Liver (tissue), 9 donors: ENCODE data around the gene SPEF1. TPM values are rescaled to one million over a fixed set of nuclear protein-coding genes. Genes with fewer than 3 reads are reported as not detected.

Experiments used
- DNase-seq: peaks from one replicate; pipeline ENCODE4 v3.0.0-alpha.2; 2017; ENCODE audit warnings: low spot score
- H3K27ac ChIP-seq, 2 donors: one replicate each; pipeline ENCODE4 v1.7.0; 2013; ENCODE audit warnings: inconsistent platforms in 2 of 2, low read length in 2 of 2, control low read depth in 1 of 2, low read depth in 1 of 2, mild to moderate bottlenecking in 1 of 2
- H3K27me3 ChIP-seq, 4 donors: one replicate each; pipeline versions ENCODE4 v1.6.1 to v1.7.0; 2013; ENCODE audit warnings: low read length in 3 of 4, inconsistent platforms in 1 of 4, mild to moderate bottlenecking in 1 of 4, moderate library complexity in 1 of 4; ENCODE audit not compliant: control insufficient read depth in 4 of 4, insufficient read depth in 4 of 4
- H3K36me3 ChIP-seq, 4 donors: one replicate each; pipeline versions ENCODE4 v1.6.1 to v1.7.0; 2013; ENCODE audit warnings: low read length in 3 of 4, mild to moderate bottlenecking in 3 of 4, low read depth in 1 of 4, moderate library complexity in 1 of 4; ENCODE audit not compliant: control insufficient read depth in 4 of 4, insufficient read depth in 3 of 4
- H3K4me1 ChIP-seq, 4 donors: one replicate each; pipeline versions ENCODE4 v1.6.1 to v1.7.0; 2013; ENCODE audit warnings: low read length in 3 of 4, mild to moderate bottlenecking in 3 of 4, moderate library complexity in 1 of 4; ENCODE audit not compliant: control insufficient read depth in 4 of 4, insufficient read depth in 4 of 4
- H3K4me3 ChIP-seq, 3 donors: one replicate each; pipeline versions ENCODE4 v1.6.1 to v1.7.0; 2013; ENCODE audit warnings: low read length in 3 of 3, control low read depth in 1 of 3, low read depth in 1 of 3, mild to moderate bottlenecking in 1 of 3
- H3K9ac ChIP-seq, 2 donors: one replicate each; pipeline ENCODE4 v1.7.0; 2013; ENCODE audit warnings: low read length in 2 of 2, mild to moderate bottlenecking in 2 of 2, moderate library complexity in 2 of 2, control low read depth in 1 of 2, low read depth in 1 of 2
- H3K9me3 ChIP-seq, 4 donors: one replicate each; pipeline versions ENCODE4 v1.6.1 to v1.7.0; 2013; ENCODE audit warnings: low read length in 3 of 4; ENCODE audit not compliant: control insufficient read depth in 4 of 4
- EGR1 ChIP-seq, 2 donors: IDR thresholded peaks; 2 replicates each; pipeline ENCODE4 v1.6.1; 2016 to 2018; ENCODE audit warnings: antibody characterized with exemption in 2 of 2, low read depth in 2 of 2
- FOXA1 ChIP-seq: IDR thresholded peaks from 2 replicates; pipeline ENCODE4 v1.6.1; 2016; ENCODE audit warnings: antibody characterized with exemption
- FOXA2 ChIP-seq: IDR thresholded peaks from 2 replicates; pipeline ENCODE4 v1.6.1; 2016; ENCODE audit warnings: antibody characterized with exemption
- GABPA ChIP-seq, 2 donors: IDR thresholded peaks in 1 of 2; conservative IDR thresholded peaks in 1 of 2; 2 replicates each; pipeline ENCODE4 v1.6.1; 2016; ENCODE audit warnings: antibody characterized with exemption in 2 of 2, mild to moderate bottlenecking in 1 of 2, moderate library complexity in 1 of 2
- HNF4A ChIP-seq, 2 donors: conservative IDR thresholded peaks; 2 replicates each; pipeline ENCODE4 v1.6.1; 2016; ENCODE audit warnings: antibody characterized with exemption in 2 of 2, mild to moderate bottlenecking in 2 of 2
- HNF4G ChIP-seq: IDR thresholded peaks from 2 replicates; pipeline ENCODE4 v1.6.1; 2016; ENCODE audit warnings: antibody characterized with exemption
- JUND ChIP-seq, 2 donors: IDR thresholded peaks; 2 replicates each; pipeline ENCODE4 v1.6.1; 2016; ENCODE audit warnings: antibody characterized with exemption in 2 of 2
- NR2F2 ChIP-seq: IDR thresholded peaks from 2 replicates; pipeline ENCODE4 v1.6.1; 2016; ENCODE audit warnings: antibody characterized with exemption
- RAD21 ChIP-seq, 2 donors: IDR thresholded peaks; 2 replicates each; pipeline ENCODE4 v1.6.1; 2016; ENCODE audit warnings: antibody characterized with exemption in 2 of 2, mild to moderate bottlenecking in 2 of 2
- RXRA ChIP-seq, 2 donors: IDR thresholded peaks; 2 replicates each; pipeline ENCODE4 v1.6.1; 2017 to 2018; ENCODE audit warnings: antibody characterized with exemption in 2 of 2, mild to moderate bottlenecking in 1 of 2
- SP1 ChIP-seq: IDR thresholded peaks from 2 replicates; pipeline ENCODE4 v1.6.1; 2018; ENCODE audit warnings: antibody characterized with exemption, mild to moderate bottlenecking
- TAF1 ChIP-seq: conservative IDR thresholded peaks from 2 replicates; pipeline ENCODE4 v1.6.1; 2016; ENCODE audit warnings: antibody characterized with exemption, mild to moderate bottlenecking
- YY1 ChIP-seq: IDR thresholded peaks from 2 replicates; pipeline ENCODE4 v1.6.1; 2016; ENCODE audit warnings: antibody characterized with exemption, mild to moderate bottlenecking
- WGBS: extraction: QIAGEN DNeasy Blood & Tissue Kit; methylation state at CpG from one replicate; pipeline ENCODE4 v1.1.7; 2013; 5-methylcytosine and 5-hydroxymethylcytosine counted together
- polyA plus RNA-seq, 2 donors: library from polyadenylated mRNA; stranded (reverse) in 1 of 2; unstranded in 1 of 2; fragments of 200-250 nt in 1 of 2; fragments of >200 nt in 1 of 2; fragmentation: Nextera tagmentation in 1 of 2; extraction: Ambion mirVana in 1 of 2; gene quantifications; one replicate each; pipeline versions ENCODE4 v1.2.1 to v1.2.3, GENCODE V29; 2013 to 2015
- total RNA-seq, 2 donors: library from RNA; depleted of rRNA; stranded (reverse); fragments of >200 nt; gene quantifications; one replicate each; pipeline ENCODE4 v1.2.3, GENCODE V29; 2014
- TF ChIP-seq, protein P1 (sequence below): IDR thresholded peaks from 2 replicates; pipeline ENCODE4 v1.6.1; 2016; ENCODE audit warnings: antibody characterized with exemption
- TF ChIP-seq, protein P2 (sequence below): fragments of 150-350 bp; IDR thresholded peaks from 2 replicates; pipeline ENCODE4 v1.5.1; 2017; ENCODE audit warnings: improper control_type of control experiment, low read depth, low read length; ENCODE audit not compliant: missing input control
- TF ChIP-seq, protein P3 (sequence below): IDR thresholded peaks from 2 replicates; pipeline ENCODE4 v1.6.1; 2016; ENCODE audit warnings: antibody characterized with exemption
- TF ChIP-seq, protein P4 (sequence below): IDR thresholded peaks from 2 replicates; pipeline ENCODE4 v1.6.1; 2016; ENCODE audit warnings: antibody characterized with exemption, mild to moderate bottlenecking
- TF ChIP-seq, protein P5 (sequence below): IDR thresholded peaks from 2 replicates; pipeline ENCODE4 v1.6.1; 2016; ENCODE audit warnings: antibody characterized with exemption
- donor health status: healthy.
- donor health status: healthy.
- donor health status: healthy.
- donor health status: healthy.
- donor health status: healthy.

The SPEF1 gene
- total and polyA plus RNA-seq, 4 donors: not detected

DNA sequence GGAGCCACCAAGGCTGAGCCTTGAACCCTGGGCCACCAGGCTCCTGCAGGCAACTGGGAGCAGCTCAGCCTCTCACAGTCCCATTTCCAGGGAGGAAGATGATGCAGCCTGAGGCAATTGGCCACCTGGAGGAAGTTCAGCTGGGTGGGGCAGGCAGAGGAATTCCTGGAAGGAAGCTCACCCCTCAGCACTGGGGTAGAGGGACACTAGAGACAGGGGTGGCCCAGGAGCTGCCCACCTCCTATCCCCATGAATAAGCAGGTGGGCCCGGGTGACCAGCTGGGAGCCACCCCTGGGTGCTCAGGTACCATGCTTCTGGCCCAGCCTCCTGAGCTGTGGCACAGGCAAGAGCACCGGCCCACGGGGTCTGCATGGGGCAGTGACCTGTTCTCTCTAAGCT is 52.4 kb downstream of the SPEF1 start:
- no peak for DNase-seq
- no peak overlapping the region for H3K4me3 ChIP-seq
- no peak for TF ChIP-seq FOXA1
- TF ChIP-seq, protein P1, sequence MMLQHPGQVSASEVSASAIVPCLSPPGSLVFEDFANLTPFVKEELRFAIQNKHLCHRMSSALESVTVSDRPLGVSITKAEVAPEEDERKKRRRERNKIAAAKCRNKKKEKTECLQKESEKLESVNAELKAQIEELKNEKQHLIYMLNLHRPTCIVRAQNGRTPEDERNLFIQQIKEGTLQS: no peak
- TF ChIP-seq HNF4G: no peak
- no peak for TF ChIP-seq JUND (IDR thresholded peaks at IDR 0.05)
- no peak for TF ChIP-seq GABPA (IDR thresholded peaks at IDR 0.05 in 1 of 2, conservative IDR thresholded peaks at IDR 0.05 in 1 of 2)
- no peak for TF ChIP-seq YY1
- no peak for TF ChIP-seq RXRA (IDR thresholded peaks at IDR 0.05)
- TF ChIP-seq HNF4A (conservative IDR thresholded peaks at IDR 0.05): no peak
- TF ChIP-seq, protein P2, sequence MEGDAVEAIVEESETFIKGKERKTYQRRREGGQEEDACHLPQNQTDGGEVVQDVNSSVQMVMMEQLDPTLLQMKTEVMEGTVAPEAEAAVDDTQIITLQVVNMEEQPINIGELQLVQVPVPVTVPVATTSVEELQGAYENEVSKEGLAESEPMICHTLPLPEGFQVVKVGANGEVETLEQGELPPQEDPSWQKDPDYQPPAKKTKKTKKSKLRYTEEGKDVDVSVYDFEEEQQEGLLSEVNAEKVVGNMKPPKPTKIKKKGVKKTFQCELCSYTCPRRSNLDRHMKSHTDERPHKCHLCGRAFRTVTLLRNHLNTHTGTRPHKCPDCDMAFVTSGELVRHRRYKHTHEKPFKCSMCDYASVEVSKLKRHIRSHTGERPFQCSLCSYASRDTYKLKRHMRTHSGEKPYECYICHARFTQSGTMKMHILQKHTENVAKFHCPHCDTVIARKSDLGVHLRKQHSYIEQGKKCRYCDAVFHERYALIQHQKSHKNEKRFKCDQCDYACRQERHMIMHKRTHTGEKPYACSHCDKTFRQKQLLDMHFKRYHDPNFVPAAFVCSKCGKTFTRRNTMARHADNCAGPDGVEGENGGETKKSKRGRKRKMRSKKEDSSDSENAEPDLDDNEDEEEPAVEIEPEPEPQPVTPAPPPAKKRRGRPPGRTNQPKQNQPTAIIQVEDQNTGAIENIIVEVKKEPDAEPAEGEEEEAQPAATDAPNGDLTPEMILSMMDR: no peak
- no peak for TF ChIP-seq FOXA2
- TF ChIP-seq, protein P3, sequence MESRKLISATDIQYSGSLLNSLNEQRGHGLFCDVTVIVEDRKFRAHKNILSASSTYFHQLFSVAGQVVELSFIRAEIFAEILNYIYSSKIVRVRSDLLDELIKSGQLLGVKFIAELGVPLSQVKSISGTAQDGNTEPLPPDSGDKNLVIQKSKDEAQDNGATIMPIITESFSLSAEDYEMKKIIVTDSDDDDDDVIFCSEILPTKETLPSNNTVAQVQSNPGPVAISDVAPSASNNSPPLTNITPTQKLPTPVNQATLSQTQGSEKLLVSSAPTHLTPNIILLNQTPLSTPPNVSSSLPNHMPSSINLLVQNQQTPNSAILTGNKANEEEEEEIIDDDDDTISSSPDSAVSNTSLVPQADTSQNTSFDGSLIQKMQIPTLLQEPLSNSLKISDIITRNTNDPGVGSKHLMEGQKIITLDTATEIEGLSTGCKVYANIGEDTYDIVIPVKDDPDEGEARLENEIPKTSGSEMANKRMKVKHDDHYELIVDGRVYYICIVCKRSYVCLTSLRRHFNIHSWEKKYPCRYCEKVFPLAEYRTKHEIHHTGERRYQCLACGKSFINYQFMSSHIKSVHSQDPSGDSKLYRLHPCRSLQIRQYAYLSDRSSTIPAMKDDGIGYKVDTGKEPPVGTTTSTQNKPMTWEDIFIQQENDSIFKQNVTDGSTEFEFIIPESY: no peak
- no peak for TF ChIP-seq NR2F2
- no peak for TF ChIP-seq EGR1 (IDR thresholded peaks at IDR 0.05; ENCODE audit: low read depth in 2 of 2)
- TF ChIP-seq RAD21 (IDR thresholded peaks at IDR 0.05): no peak
- TF ChIP-seq, protein P4, sequence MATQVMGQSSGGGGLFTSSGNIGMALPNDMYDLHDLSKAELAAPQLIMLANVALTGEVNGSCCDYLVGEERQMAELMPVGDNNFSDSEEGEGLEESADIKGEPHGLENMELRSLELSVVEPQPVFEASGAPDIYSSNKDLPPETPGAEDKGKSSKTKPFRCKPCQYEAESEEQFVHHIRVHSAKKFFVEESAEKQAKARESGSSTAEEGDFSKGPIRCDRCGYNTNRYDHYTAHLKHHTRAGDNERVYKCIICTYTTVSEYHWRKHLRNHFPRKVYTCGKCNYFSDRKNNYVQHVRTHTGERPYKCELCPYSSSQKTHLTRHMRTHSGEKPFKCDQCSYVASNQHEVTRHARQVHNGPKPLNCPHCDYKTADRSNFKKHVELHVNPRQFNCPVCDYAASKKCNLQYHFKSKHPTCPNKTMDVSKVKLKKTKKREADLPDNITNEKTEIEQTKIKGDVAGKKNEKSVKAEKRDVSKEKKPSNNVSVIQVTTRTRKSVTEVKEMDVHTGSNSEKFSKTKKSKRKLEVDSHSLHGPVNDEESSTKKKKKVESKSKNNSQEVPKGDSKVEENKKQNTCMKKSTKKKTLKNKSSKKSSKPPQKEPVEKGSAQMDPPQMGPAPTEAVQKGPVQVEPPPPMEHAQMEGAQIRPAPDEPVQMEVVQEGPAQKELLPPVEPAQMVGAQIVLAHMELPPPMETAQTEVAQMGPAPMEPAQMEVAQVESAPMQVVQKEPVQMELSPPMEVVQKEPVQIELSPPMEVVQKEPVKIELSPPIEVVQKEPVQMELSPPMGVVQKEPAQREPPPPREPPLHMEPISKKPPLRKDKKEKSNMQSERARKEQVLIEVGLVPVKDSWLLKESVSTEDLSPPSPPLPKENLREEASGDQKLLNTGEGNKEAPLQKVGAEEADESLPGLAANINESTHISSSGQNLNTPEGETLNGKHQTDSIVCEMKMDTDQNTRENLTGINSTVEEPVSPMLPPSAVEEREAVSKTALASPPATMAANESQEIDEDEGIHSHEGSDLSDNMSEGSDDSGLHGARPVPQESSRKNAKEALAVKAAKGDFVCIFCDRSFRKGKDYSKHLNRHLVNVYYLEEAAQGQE: no peak
- TF ChIP-seq SP1: no peak
- TF ChIP-seq, protein P5, sequence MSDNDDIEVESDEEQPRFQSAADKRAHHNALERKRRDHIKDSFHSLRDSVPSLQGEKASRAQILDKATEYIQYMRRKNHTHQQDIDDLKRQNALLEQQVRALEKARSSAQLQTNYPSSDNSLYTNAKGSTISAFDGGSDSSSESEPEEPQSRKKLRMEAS: no peak
- TF ChIP-seq TAF1: no peak
- H3K27ac ChIP-seq: no peak overlapping the region
- H3K4me1 ChIP-seq: no peaks in the 10 kb centered on the region
- 78% methylated on average over 3 of the region's 3 CpGs for WGBS
- H3K9ac ChIP-seq: no peak overlapping the region
- peaks cover 0 to 4% (median 1%) of the 10 kb centered on the region in 4 donors for H3K27me3 ChIP-seq
- no peaks in the 10 kb centered on the region for H3K36me3 ChIP-seq
- H3K9me3 ChIP-seq: no peaks in the 10 kb centered on the region
